SK-N-SH (cell line): Measurements from ENCODE around the gene RUFY2. TPM values are rescaled to one million over a fixed set of nuclear protein-coding genes. Genes with fewer than 3 reads are reported as not detected.
"Not testable (repeated sequence)": the region's sequence is repeated elsewhere in the genome, so short reads cannot be mapped to it uniquely, and the experiment has no call there.

ENCODE experiments used
- CTCF ChIA-PET: fragments of 300-600, 350-600 bp; formaldehyde crosslinking; extraction: SDS; loops from one replicate; lab custom pipeline; 2021; lab: Yijun Ruan, JAX
- POLR2A ChIA-PET: fragments of 350-600 bp; sonication (Branson Sonifier 250); formaldehyde crosslinking; extraction: SDS; loops from one replicate; lab custom pipeline; 2020; ENCODE audit warnings: antibody characterized with exemption, inconsistent platforms; lab: Yijun Ruan, JAX
- DNase-seq: peaks from one replicate; pipeline ENCODE4 v3.0.0; 2012
- H2AFZ ChIP-seq: fragments of 200-600 bp; sonication (generic); 2 replicates; pipeline ENCODE4 v1.8.1; 2016; ENCODE audit warnings: antibody characterized with exemption, mild to moderate bottlenecking, low read depth
- H3F3A ChIP-seq: fragments of 200-600 bp; sonication (generic); replicated peaks from 2 replicates; pipeline ENCODE3; 2016; ENCODE audit warnings: antibody characterized with exemption, mild to moderate bottlenecking; ENCODE audit not compliant: insufficient read depth
- H3K27ac ChIP-seq, 2 experiments: fragments of 200-500 bp in 1 of 2; fragments of 200-600 bp in 1 of 2; sonication (Bioruptor generic) in 1 of 2; sonication (generic), shearing (Covaris generic) in 1 of 2; 2 replicates each; pipeline versions ENCODE4 v1.5.1 to v1.6.1; 2014 to 2016; ENCODE audit warnings: low read depth in 2 of 2, inconsistent platforms in 1 of 2, low read length in 1 of 2, mild to moderate bottlenecking in 1 of 2, mixed read lengths in 1 of 2
- H3K27me3 ChIP-seq: fragments of 200-600 bp; sonication (generic), shearing (Covaris generic); 2 replicates; pipeline ENCODE4 v1.6.1; 2016; ENCODE audit warnings: mixed run types; ENCODE audit not compliant: insufficient read depth
- H3K36me3 ChIP-seq, 2 experiments: fragments of 200-500 bp in 1 of 2; fragments of 200-600 bp in 1 of 2; sonication (Bioruptor generic) in 1 of 2; sonication (generic) in 1 of 2; replicated peaks in 1 of 2; 2 replicates each; pipeline versions ENCODE3 to v1.5.1; 2014 to 2016; ENCODE audit warnings: low read length in 1 of 2, mild to moderate bottlenecking in 1 of 2; ENCODE audit not compliant: insufficient read depth in 2 of 2, control insufficient read depth in 1 of 2
- H3K4me1 ChIP-seq, 2 experiments: fragments of 200-500 bp in 1 of 2; fragments of 200-600 bp in 1 of 2; sonication (Bioruptor generic) in 1 of 2; sonication (generic), shearing (Covaris generic) in 1 of 2; 2 replicates each; pipeline versions ENCODE4 v1.5.1 to v1.6.1; 2014 to 2016; ENCODE audit warnings: low read depth in 1 of 2, low read length in 1 of 2, mixed run types in 1 of 2; ENCODE audit not compliant: insufficient read depth in 2 of 2, control insufficient read depth in 1 of 2
- H3K4me2 ChIP-seq: fragments of 200-600 bp; sonication (generic), shearing (Covaris generic); 2 replicates; pipeline ENCODE4 v1.6.1; 2017; ENCODE audit warnings: mixed run types
- H3K4me3 ChIP-seq, 2 experiments: fragments of 200-500 bp in 1 of 2; fragments of 200-600 bp in 1 of 2; sonication (Bioruptor generic) in 1 of 2; sonication (generic), shearing (Covaris generic) in 1 of 2; 2 replicates each; pipeline versions ENCODE4 v1.5.1 to v1.8.1; 2014 to 2016; ENCODE audit warnings: low read depth in 2 of 2, inconsistent platforms in 1 of 2, low read length in 1 of 2, mild to moderate bottlenecking in 1 of 2, mixed read lengths in 1 of 2, moderate library complexity in 1 of 2
- H3K79me2 ChIP-seq: fragments of 200-600 bp; sonication (generic); 2 replicates; pipeline ENCODE4 v1.8.1; 2017; ENCODE audit warnings: mild to moderate bottlenecking; ENCODE audit not compliant: insufficient read depth
- H3K9ac ChIP-seq: fragments of 200-600 bp; sonication (generic); 2 replicates; pipeline ENCODE4 v1.6.1; 2017; ENCODE audit warnings: mixed run types
- H3K9me2 ChIP-seq: fragments of 200-600 bp; sonication (generic); 2 replicates; pipeline ENCODE4 v1.6.1; 2017; ENCODE audit warnings: mixed run types
- H3K9me3 ChIP-seq: fragments of 200-600 bp; sonication (generic); 2 replicates; pipeline ENCODE4 v1.6.1; 2017; ENCODE audit warnings: mixed run types, mild to moderate bottlenecking, moderate library complexity
- H4K20me1 ChIP-seq: fragments of 200-600 bp; sonication (generic); 2 replicates; pipeline ENCODE4 v1.6.1; 2017; ENCODE audit warnings: mild to moderate bottlenecking, mixed run types; ENCODE audit not compliant: insufficient read depth
- GABPA ChIP-seq: IDR thresholded peaks from 2 replicates; pipeline ENCODE4 v1.4.0; 2012; ENCODE audit warnings: low read depth, mild to moderate bottlenecking
- GATA2 ChIP-seq: sonication (generic); formaldehyde crosslinking; IDR thresholded peaks from 2 replicates; pipeline ENCODE4 v1.5.0; 2020; ENCODE audit warnings: mild to moderate bottlenecking, missing genetic modification reagents
- JUND ChIP-seq: IDR thresholded peaks from 2 replicates; pipeline ENCODE4 v1.4.0; 2012
- MEF2A ChIP-seq: IDR thresholded peaks from 2 replicates; pipeline ENCODE4 v1.4.0; 2012; ENCODE audit warnings: low read depth, borderline replicate concordance
- MXI1 ChIP-seq: IDR thresholded peaks from 2 replicates; pipeline ENCODE4 v1.6.1; 2012; ENCODE audit warnings: mild to moderate bottlenecking, low read depth, low read length, improper control_type of control experiment
- NRF1 ChIP-seq: IDR thresholded peaks from 2 replicates; pipeline ENCODE4 v1.6.1; 2012; ENCODE audit warnings: low read depth, mild to moderate bottlenecking, low read length
- PBX3 ChIP-seq: IDR thresholded peaks from 2 replicates; pipeline ENCODE4; 2012
- POLR2AphosphoS5 ChIP-seq: IDR thresholded peaks from 2 replicates; pipeline ENCODE4 v1.6.1; 2012; ENCODE audit warnings: low read depth, low read length
- RAD21 ChIP-seq: IDR thresholded peaks from 2 replicates; pipeline ENCODE4 v1.6.1; 2012; ENCODE audit warnings: mild to moderate bottlenecking, low read length
- RCOR1 ChIP-seq: fragments of 150-350 bp; IDR thresholded peaks from 2 replicates; pipeline ENCODE4 v1.6.1; 2017; ENCODE audit warnings: antibody characterized with exemption, low read length
- REST ChIP-seq: IDR thresholded peaks from 2 replicates; pipeline ENCODE4 v1.6.1; 2012; ENCODE audit warnings: mild to moderate bottlenecking, low read depth, low read length, moderate library complexity
- RFX5 ChIP-seq: IDR thresholded peaks from 2 replicates; pipeline ENCODE4 v1.6.1; 2012; ENCODE audit warnings: mild to moderate bottlenecking, improper control_type of control experiment, low read length
- SIN3A ChIP-seq: IDR thresholded peaks from 2 replicates; pipeline ENCODE4 v1.6.1; 2012; ENCODE audit warnings: low read depth, mild to moderate bottlenecking, low read length, moderate library complexity, borderline replicate concordance
- SMC3 ChIP-seq: IDR thresholded peaks from 2 replicates; pipeline ENCODE4 v1.6.1; 2012; ENCODE audit warnings: low read depth, low read length, improper control_type of control experiment
- TCF12 ChIP-seq: IDR thresholded peaks from 2 replicates; pipeline ENCODE4 v1.4.0; 2012
- USF2 ChIP-seq: fragments of 150-350 bp; IDR thresholded peaks from 2 replicates; pipeline ENCODE4 v1.6.1; 2017; ENCODE audit warnings: antibody characterized with exemption, low read length, low read depth, borderline replicate concordance
- ZBTB33 ChIP-seq: IDR thresholded peaks from 2 replicates; pipeline ENCODE4 v1.4.0; 2012; ENCODE audit warnings: low read depth, borderline replicate concordance
- whole genome bisulfite sequencing: methylation state at CpG from one replicate; pipeline ENCODE4 v1.1.6; 2017; ENCODE audit warnings: low lambda C conversion rate; 5-methylcytosine and 5-hydroxymethylcytosine counted together
- polyA plus RNA-seq, 3 experiments: library from polyadenylated mRNA; depleted of rRNA; stranded (reverse); fragments of >200 nt; gene quantifications; 2 replicates each; pipeline ENCODE4 v1.2.3, GENCODE V29; 2012
- TF ChIP-seq, protein P1 (sequence below): fragments of 150-350 bp; IDR thresholded peaks from 2 replicates; pipeline ENCODE4 v1.6.1; 2016; ENCODE audit warnings: mild to moderate bottlenecking, low read depth, low read length

Gene RUFY2
- polyA plus RNA-seq, 1 of the 3 experiments (the other 2 are of a cell fraction) = 6.2 TPM

- TF ChIP-seq, protein P1, sequence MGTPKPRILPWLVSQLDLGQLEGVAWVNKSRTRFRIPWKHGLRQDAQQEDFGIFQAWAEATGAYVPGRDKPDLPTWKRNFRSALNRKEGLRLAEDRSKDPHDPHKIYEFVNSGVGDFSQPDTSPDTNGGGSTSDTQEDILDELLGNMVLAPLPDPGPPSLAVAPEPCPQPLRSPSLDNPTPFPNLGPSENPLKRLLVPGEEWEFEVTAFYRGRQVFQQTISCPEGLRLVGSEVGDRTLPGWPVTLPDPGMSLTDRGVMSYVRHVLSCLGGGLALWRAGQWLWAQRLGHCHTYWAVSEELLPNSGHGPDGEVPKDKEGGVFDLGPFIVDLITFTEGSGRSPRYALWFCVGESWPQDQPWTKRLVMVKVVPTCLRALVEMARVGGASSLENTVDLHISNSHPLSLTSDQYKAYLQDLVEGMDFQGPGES = no peak
- TF ChIP-seq RFX5 = no peak
- no peak for TF ChIP-seq MXI1
- TF ChIP-seq ZBTB33 = no peak
These were observed at the start of gene RUFY2 (continued) for GRCh38 chr10:68406815-68407548.

DNA sequence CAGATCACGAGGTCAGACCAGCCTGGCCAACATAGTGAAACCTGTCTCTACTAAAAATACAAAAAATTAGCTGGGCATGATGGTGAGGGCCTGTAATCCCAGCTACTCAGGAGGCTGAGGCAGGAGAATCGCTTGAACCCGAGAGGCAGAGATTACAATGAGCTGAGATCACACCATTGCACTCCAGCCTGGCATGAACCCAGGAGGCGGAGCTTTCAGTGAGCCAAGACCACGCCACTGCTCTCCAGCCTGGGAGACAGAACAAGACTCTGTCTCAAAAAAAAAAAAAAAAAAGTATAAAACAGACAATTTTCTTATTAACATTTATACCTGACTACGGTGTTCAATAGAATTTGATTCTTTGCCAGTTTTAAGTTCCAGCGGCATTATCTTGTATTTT, 42.6 kb upstream of the RUFY2 start:
- peaks cover 9 to 35% of the 10 kb centered on the region in 2 experiments for H3K36me3 ChIP-seq
- H3K27me3 ChIP-seq, H3K4me2 ChIP-seq, CTCF ChIA-PET, DNase-seq, H3K27ac ChIP-seq, H3K9me2 ChIP-seq, H3K9me3 ChIP-seq, H3K4me1 ChIP-seq, POLR2A ChIA-PET, H3K79me2 ChIP-seq, H3K9ac ChIP-seq, H3K4me3 ChIP-seq, H2AFZ ChIP-seq, H4K20me1 ChIP-seq: not testable (repeated sequence)
- peaks cover 14% of the 10 kb centered on the region for H3F3A ChIP-seq
- WGBS = 83% methylated on average over 7 of the region's 7 CpGs

GRCh38 chr10:68446179-68446578, 39.1 kb upstream of the RUFY2 start:
- POLR2A ChIA-PET = no interaction called here
- no peak overlapping the region for H3K4me2 ChIP-seq
- H3K79me2 ChIP-seq = no peaks in the 10 kb centered on the region
- peaks cover 0 to 18% of the 10 kb centered on the region in 2 experiments for H3K36me3 ChIP-seq
- no peak overlapping the region for H3K4me3 ChIP-seq
- H3K27ac ChIP-seq = no peak overlapping the region
- no peaks in the 10 kb centered on the region for H3K9me3 ChIP-seq
- H3K4me1 ChIP-seq = no peaks in the 10 kb centered on the region
- CTCF ChIA-PET = interaction anchor here (0.6 kb wide), 1 partner anchor 132 kb away, joined by 4 read pairs; no protein-coding TSS in a partner anchor
- no peak for DNase-seq
- WGBS = 88% methylated on average over 1 of the region's 1 CpG
- no peak overlapping the region for H3K9ac ChIP-seq
- H2AFZ ChIP-seq = no peak overlapping the region
- H3K27me3 ChIP-seq = no peaks in the 10 kb centered on the region
- no peaks in the 10 kb centered on the region for H4K20me1 ChIP-seq
- no peaks in the 10 kb centered on the region for H3K9me2 ChIP-seq
- peaks cover 14% of the 10 kb centered on the region for H3F3A ChIP-seq
- TF ChIP-seq POLR2AphosphoS5 (no peak), JUND (no peak), GABPA (no peak), SMC3 (no peak), MEF2A (no peak), USF2 (no peak), TCF12 (no peak), PBX3 (no peak), NRF1 (no peak), SIN3A (no peak), RFX5 (no peak), REST (no peak), RCOR1 (no peak), RAD21 (no peak), GATA2 (CRISPR knock-in tag) (no peak)
